ENCODE measurements around the gene MRGPRX4. TPM values are rescaled to one million over a fixed set of nuclear protein-coding genes. Genes with fewer than 3 reads are reported as not detected.

Gene MRGPRX4
- total RNA-seq, 4 donors from 2014 or later, result not detected

Other genes starting within 250 kb of the MRGPRX4 start
- 10 to 100 TPM; 35.5 to 42.5 (median 36.3) TPM for gene SERGEF, start 159.8 kb upstream of the MRGPRX4 start, total RNA-seq
- gene TPH1, start 126.6 kb upstream of the MRGPRX4 start, total RNA-seq, result under 1 TPM in 3 of 4 donors, not detected in 1; 0.13 to 0.47 (median 0.27) TPM
- 10 to 100 TPM; 11.3 to 21.5 (median 14.4) TPM for gene SAAL1, start 66.8 kb upstream of the MRGPRX4 start, total RNA-seq
- under 1 TPM in 1 of 4 donors, not detected in 3; 0.31 TPM for gene MRGPRX3, start 40.3 kb upstream of the MRGPRX4 start, total RNA-seq
- gene SAA4, start 64.0 kb downstream of the MRGPRX4 start, total RNA-seq, result 1 to 10 TPM in 1 of 4 donors, not detected in 3; 1.5 TPM
- 10 to 100 TPM in 2 of 4 donors, not detected in 2; 18.6 to 36.5 TPM for gene SAA2, start 75.8 kb downstream of the MRGPRX4 start, total RNA-seq
- gene SAA1, start 93.4 kb downstream of the MRGPRX4 start, total RNA-seq, result 10 to 100 TPM in 2 of 4 donors, 1 to 10 TPM in 1, not detected in 1; 3.6 to 71.7 (median 32.3) TPM
- gene HPS5, start 149.3 kb downstream of the MRGPRX4 start, total RNA-seq, result 10 to 100 TPM; 13.5 to 37.3 (median 20.2) TPM
- gene GTF2H1, start 149.7 kb downstream of the MRGPRX4 start, total RNA-seq, result 10 to 100 TPM; 47.3 to 61.8 (median 57.4) TPM
- 100 to 1,000 TPM; 394 to 614 (median 526) TPM for gene LDHA, start 221.7 kb downstream of the MRGPRX4 start, total RNA-seq
- gene LDHC, start 239.5 kb downstream of the MRGPRX4 start, total RNA-seq, result not detected

All from gastroesophageal sphincter (tissue), 4 donors.